Measurements from ENCODE around the gene CCN6. TPM values are rescaled to one million over a fixed set of nuclear protein-coding genes. Genes with fewer than 3 reads are reported as not detected.
A peak's percentile ranks its signal among the peaks of the same experiment; 100 is the strongest.

Gene CCN6
- total RNA-seq, 1 experiment from 2014 or later: not detected

DNA sequence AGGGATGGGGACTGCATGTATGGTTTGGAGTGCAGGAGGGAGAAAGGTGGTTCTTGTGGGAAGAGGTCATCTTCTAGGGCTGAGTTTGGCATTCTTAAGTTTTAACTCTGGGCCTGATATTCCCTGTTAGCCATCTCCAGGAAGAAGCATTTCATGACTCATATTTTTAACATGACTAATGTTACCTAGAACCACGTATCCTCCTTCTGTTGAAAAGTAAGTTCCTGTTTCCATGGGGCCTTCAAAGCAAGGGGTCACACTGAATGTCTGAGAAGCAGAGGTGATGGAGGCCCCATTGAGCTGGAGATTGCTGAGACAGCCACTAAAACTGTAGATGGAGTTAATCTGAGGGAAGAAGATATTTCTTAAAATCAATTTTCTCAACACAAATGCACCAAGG, 63.6 kb downstream of the CCN6 start (continued):
- TF ChIP-seq RAD21 (IDR thresholded peaks at IDR 0.05; ENCODE audit: low read depth) (no peak), ZFX (IDR thresholded peaks at IDR 0.05) (no peak), CEBPB (IDR thresholded peaks at IDR 0.05; ENCODE audit: low read depth) (no peak)

DNA sequence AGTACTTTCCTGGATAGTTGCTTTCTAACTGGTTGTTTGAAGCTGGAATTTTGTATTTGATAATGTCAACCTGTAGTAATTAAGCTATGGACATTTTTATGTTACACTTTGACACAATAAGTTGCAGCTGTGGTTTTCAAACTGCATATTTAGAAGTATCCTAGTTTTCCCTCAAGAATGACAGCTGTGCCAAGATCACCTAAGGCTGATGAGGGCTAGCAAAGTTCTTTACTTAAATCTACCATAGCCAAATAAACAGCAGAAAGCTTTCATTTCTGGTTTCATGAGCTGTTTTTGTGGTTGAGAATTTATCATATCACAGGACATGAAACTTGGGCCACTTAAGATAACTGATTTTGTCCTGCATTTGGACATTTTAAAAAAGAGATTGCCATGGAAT, 64.1 kb downstream of the CCN6 start:
- TF ChIP-seq SIN3A (IDR thresholded peaks at IDR 0.05; ENCODE audit: low read depth) (no peak), ELF1 (IDR thresholded peaks at IDR 0.05; ENCODE audit: borderline replicate concordance, low read depth) (no peak)
- TF ChIP-seq, protein P1, sequence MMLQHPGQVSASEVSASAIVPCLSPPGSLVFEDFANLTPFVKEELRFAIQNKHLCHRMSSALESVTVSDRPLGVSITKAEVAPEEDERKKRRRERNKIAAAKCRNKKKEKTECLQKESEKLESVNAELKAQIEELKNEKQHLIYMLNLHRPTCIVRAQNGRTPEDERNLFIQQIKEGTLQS (IDR thresholded peaks at IDR 0.05): no peak
- Histone ChIP-seq H4K20me1 (ENCODE audit: insufficient read depth) (no peaks in the 10 kb centered on the region), H3K79me2 (ENCODE audit: insufficient read depth, low read length) (no peaks in the 10 kb centered on the region), H3K4me1 (ENCODE audit: control insufficient read depth in 1 of 2, insufficient read depth in 2 of 2, low read length in 2 of 2) (peaks cover 0 to 12% of the 10 kb centered on the region in 2 experiments; a peak in 2 of 4 replicates), H3K27me3 (ENCODE audit: insufficient read depth, low read length) (no peaks in the 10 kb centered on the region), H2AFZ (ENCODE audit: low read depth, low read length, poor library complexity, severe bottlenecking) (peak overlapping the region; percentile 65), H3K36me3 (ENCODE audit: control insufficient read depth in 1 of 2, insufficient read depth in 2 of 2, low read length in 2 of 2) (no peaks in the 10 kb centered on the region), H3K27ac (ENCODE audit: low read depth, low read length) (no peak overlapping the region), H3K4me2 (ENCODE audit: low read length) (peak overlapping the region; percentile 42; the same call in 1 of the 2 replicates), H3K9me2 (ENCODE audit: insufficient read depth) (no peaks in the 10 kb centered on the region), H3K9me3 (ENCODE audit: control insufficient read depth in 1 of 2, insufficient read depth in 1 of 2, low read depth in 1 of 2, low read length in 2 of 2) (no peaks in the 10 kb centered on the region), H3K4me3 (replicated peaks in 1 of 2; ENCODE audit: low read depth in 1 of 2, low read length in 2 of 2) (no peak overlapping the region), H3K9ac (ENCODE audit: low read length) (no peak overlapping the region)
- ATAC-seq (no peak), DNase-seq (ENCODE audit: low read depth, low spot score) (no peak)
- ChIA-PET POLR2A (no interaction called here), CTCF (no interaction called here), RAD21 (ENCODE audit: low non-redundant PET in 1 of 2, low total read pairs in 2 of 2, uncharacterized antibody in 2 of 2, unreplicated experiment in 2 of 2) (no interaction called here)
- intact Hi-C loops (cut with micrococcal nuclease): no loop called here
- no TSS peak for BruUV-seq (replicated peaks)

Other genes with a start within 250 kb of the CCN6 start
- 18.5 TPM for gene FYN, start 180.7 kb upstream of the CCN6 start, total RNA-seq (2021; ENCODE audit: unreplicated experiment)
- 42.5 TPM for gene TUBE1, start 33.4 kb downstream of the CCN6 start, total RNA-seq (2021; ENCODE audit: unreplicated experiment)
- gene FAM229B, start 33.5 kb downstream of the CCN6 start, total RNA-seq (2021; ENCODE audit: unreplicated experiment): 11.4 TPM
- 2.2 TPM for gene LAMA4, start 200.5 kb downstream of the CCN6 start, total RNA-seq (2021; ENCODE audit: unreplicated experiment)

Measured in HCT116 (cell line).